ENCODE measurements around the gene GSTT4.
"Not testable (repeated sequence)": the region's sequence is repeated elsewhere in the genome, so short reads cannot be mapped to it uniquely, and the experiment has no call there.

GRCh38 chr22:23953485-23953884, 51.8 kb downstream of the GSTT4 start:
- not testable (repeated sequence) for TF ChIP-seq FOXJ2 (tag; IDR thresholded peaks at IDR 0.05); PCBP2 (IDR thresholded peaks at IDR 0.05; ENCODE audit: low read depth, low read length, poor library complexity, severe bottlenecking); CEBPB (tag; IDR thresholded peaks at IDR 0.05); POLR2A (conservative IDR thresholded peaks at IDR 0.05); RAD51 (IDR thresholded peaks at IDR 0.05; ENCODE audit: borderline replicate concordance, low read depth); POLR2AphosphoS2 (IDR thresholded peaks at IDR 0.05; ENCODE audit: low read length); E4F1 (CRISPR knock-in tag; IDR thresholded peaks at IDR 0.05; ENCODE audit: borderline replicate concordance); MLX (CRISPR knock-in tag; conservative IDR thresholded peaks at IDR 0.05); ARID4B (CRISPR knock-in tag; IDR thresholded peaks at IDR 0.05); ZBTB7A (IDR thresholded peaks at IDR 0.05; ENCODE audit: borderline replicate concordance, control insufficient read depth, low read depth, low read length); SMC3 (conservative IDR thresholded peaks at IDR 0.05; ENCODE audit: insufficient read depth, low read depth, low read length)
- TF ChIP-seq, protein P1, sequence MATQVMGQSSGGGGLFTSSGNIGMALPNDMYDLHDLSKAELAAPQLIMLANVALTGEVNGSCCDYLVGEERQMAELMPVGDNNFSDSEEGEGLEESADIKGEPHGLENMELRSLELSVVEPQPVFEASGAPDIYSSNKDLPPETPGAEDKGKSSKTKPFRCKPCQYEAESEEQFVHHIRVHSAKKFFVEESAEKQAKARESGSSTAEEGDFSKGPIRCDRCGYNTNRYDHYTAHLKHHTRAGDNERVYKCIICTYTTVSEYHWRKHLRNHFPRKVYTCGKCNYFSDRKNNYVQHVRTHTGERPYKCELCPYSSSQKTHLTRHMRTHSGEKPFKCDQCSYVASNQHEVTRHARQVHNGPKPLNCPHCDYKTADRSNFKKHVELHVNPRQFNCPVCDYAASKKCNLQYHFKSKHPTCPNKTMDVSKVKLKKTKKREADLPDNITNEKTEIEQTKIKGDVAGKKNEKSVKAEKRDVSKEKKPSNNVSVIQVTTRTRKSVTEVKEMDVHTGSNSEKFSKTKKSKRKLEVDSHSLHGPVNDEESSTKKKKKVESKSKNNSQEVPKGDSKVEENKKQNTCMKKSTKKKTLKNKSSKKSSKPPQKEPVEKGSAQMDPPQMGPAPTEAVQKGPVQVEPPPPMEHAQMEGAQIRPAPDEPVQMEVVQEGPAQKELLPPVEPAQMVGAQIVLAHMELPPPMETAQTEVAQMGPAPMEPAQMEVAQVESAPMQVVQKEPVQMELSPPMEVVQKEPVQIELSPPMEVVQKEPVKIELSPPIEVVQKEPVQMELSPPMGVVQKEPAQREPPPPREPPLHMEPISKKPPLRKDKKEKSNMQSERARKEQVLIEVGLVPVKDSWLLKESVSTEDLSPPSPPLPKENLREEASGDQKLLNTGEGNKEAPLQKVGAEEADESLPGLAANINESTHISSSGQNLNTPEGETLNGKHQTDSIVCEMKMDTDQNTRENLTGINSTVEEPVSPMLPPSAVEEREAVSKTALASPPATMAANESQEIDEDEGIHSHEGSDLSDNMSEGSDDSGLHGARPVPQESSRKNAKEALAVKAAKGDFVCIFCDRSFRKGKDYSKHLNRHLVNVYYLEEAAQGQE (IDR thresholded peaks at IDR 0.05; ENCODE audit: borderline replicate concordance) = not testable (repeated sequence)
- TF ChIP-seq, protein P1 (CRISPR knock-in tag; IDR thresholded peaks at IDR 0.05; ENCODE audit: low read depth) = not testable (repeated sequence)
- TF ChIP-seq, protein P2, sequence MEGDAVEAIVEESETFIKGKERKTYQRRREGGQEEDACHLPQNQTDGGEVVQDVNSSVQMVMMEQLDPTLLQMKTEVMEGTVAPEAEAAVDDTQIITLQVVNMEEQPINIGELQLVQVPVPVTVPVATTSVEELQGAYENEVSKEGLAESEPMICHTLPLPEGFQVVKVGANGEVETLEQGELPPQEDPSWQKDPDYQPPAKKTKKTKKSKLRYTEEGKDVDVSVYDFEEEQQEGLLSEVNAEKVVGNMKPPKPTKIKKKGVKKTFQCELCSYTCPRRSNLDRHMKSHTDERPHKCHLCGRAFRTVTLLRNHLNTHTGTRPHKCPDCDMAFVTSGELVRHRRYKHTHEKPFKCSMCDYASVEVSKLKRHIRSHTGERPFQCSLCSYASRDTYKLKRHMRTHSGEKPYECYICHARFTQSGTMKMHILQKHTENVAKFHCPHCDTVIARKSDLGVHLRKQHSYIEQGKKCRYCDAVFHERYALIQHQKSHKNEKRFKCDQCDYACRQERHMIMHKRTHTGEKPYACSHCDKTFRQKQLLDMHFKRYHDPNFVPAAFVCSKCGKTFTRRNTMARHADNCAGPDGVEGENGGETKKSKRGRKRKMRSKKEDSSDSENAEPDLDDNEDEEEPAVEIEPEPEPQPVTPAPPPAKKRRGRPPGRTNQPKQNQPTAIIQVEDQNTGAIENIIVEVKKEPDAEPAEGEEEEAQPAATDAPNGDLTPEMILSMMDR (IDR thresholded peaks at IDR 0.05 in 2 of 3, conservative IDR thresholded peaks at IDR 0.05 in 1 of 3; ENCODE audit: insufficient read depth in 2 of 3, low read depth in 1 of 3, low read length in 3 of 3) = 0 out of 6 replicates have a peak, but pooled peaks of 1 of the 3 experiments have one; percentile 14

All from K562 (cell line).